Thyroid gland (tissue), 4 donors: ENCODE results near the gene ENDOV. TPM values are rescaled to one million over a fixed set of nuclear protein-coding genes. Genes with fewer than 3 reads are reported as not detected.

Source experiments
- DNase-seq, 2 donors: peaks; one replicate each; pipeline ENCODE4 v3.0.0-alpha.2; 2019
- H3K27ac ChIP-seq, 3 donors: fragments of 200-600 bp; sonication (generic); 1 replicate in 2 of 3; 2 replicates in 1 of 3; pipeline ENCODE4 v1.5.1; 2016 to 2019; ENCODE audit warnings: mild to moderate bottlenecking in 1 of 3, moderate library complexity in 1 of 3
- H3K27me3 ChIP-seq: fragments of 200-600 bp; sonication (generic); one replicate; pipeline ENCODE4 v1.5.1; 2019
- H3K36me3 ChIP-seq, 2 donors: fragments of 200-600 bp; sonication (generic); one replicate each; pipeline ENCODE4 v1.5.1; 2016 to 2019
- H3K4me1 ChIP-seq, 2 donors: fragments of 200-600 bp; sonication (generic); one replicate each; pipeline ENCODE4 v1.5.1; 2017 to 2019
- H3K4me3 ChIP-seq, 3 donors: fragments of 200-600 bp; sonication (generic); replicated peaks in 1 of 3; 1 replicate in 2 of 3; 2 replicates in 1 of 3; pipeline ENCODE4 v1.5.1; 2016; ENCODE audit warnings: mild to moderate bottlenecking in 1 of 3
- H3K9me3 ChIP-seq: fragments of 200-600 bp; sonication (generic); one replicate; pipeline ENCODE4 v1.5.1; 2017
- POLR2A ChIP-seq, 2 donors: fragments of 450-650 bp; IDR thresholded peaks; one replicate each; pipeline ENCODE4 v1.6.1; 2017; ENCODE audit warnings: antibody characterized with exemption in 2 of 2, mild to moderate bottlenecking in 2 of 2, moderate library complexity in 1 of 2
- WGBS, 2 donors: methylation state at CpG; one replicate each; pipeline ENCODE4 v1.1.5; 2017; 5-methylcytosine and 5-hydroxymethylcytosine counted together
- intact Hi-C: fragments of 100-400 bp; cut with DNase I; formaldehyde crosslinking; loops from one replicate; pipeline ENCODE4 v1.15.1; 2023
- total RNA-seq, 4 donors: library from RNA; depleted of rRNA; stranded (reverse); fragments of >200 nt; gene quantifications; one replicate each; pipeline ENCODE4 v1.2.3, GENCODE V29; 2016
- TF ChIP-seq, protein P1 (sequence below), 6 experiments: fragments of 200-600 bp in 3 of 6; fragments of 450-650 bp in 3 of 6; sonication (generic) in 3 of 6; IDR thresholded peaks; one replicate each; pipeline ENCODE4 v1.5.1; 2016 to 2019; ENCODE audit warnings: antibody characterized with exemption in 6 of 6, mild to moderate bottlenecking in 2 of 6, inconsistent platforms in 1 of 6, moderate library complexity in 1 of 6

The ENDOV gene
- total RNA-seq, 4 donors from 2014 or later, result 18.8 to 37.1 (median 21.2) TPM

GRCh38 chr17:80372922-80373570 is 41.9 kb upstream of the ENDOV start:
- no peak for DNase-seq
- no peaks in the 10 kb centered on the region for H3K27me3 ChIP-seq
- H3K4me1 ChIP-seq, result no peaks in the 10 kb centered on the region
- no peaks in the 10 kb centered on the region for H3K9me3 ChIP-seq
- intact Hi-C loops, result no loop called here
- no peak overlapping the region for H3K27ac ChIP-seq
- 94% methylated on average over 18 of the region's 18 CpGs for WGBS, 2 donors
- no peak overlapping the region for H3K4me3 ChIP-seq
- TF ChIP-seq POLR2A (IDR thresholded peaks at IDR 0.05), result no peak
- TF ChIP-seq, protein P1, sequence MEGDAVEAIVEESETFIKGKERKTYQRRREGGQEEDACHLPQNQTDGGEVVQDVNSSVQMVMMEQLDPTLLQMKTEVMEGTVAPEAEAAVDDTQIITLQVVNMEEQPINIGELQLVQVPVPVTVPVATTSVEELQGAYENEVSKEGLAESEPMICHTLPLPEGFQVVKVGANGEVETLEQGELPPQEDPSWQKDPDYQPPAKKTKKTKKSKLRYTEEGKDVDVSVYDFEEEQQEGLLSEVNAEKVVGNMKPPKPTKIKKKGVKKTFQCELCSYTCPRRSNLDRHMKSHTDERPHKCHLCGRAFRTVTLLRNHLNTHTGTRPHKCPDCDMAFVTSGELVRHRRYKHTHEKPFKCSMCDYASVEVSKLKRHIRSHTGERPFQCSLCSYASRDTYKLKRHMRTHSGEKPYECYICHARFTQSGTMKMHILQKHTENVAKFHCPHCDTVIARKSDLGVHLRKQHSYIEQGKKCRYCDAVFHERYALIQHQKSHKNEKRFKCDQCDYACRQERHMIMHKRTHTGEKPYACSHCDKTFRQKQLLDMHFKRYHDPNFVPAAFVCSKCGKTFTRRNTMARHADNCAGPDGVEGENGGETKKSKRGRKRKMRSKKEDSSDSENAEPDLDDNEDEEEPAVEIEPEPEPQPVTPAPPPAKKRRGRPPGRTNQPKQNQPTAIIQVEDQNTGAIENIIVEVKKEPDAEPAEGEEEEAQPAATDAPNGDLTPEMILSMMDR (IDR thresholded peaks at IDR 0.05), result no peak
- H3K36me3 ChIP-seq, result peaks cover 91 to 92% of the 10 kb centered on the region in 2 donors

- H3K9me3 ChIP-seq, result no peaks in the 10 kb centered on the region
- H3K27me3 ChIP-seq, result no peaks in the 10 kb centered on the region
- no peak for TF ChIP-seq POLR2A (IDR thresholded peaks at IDR 0.05)
- TF ChIP-seq, protein P1 (IDR thresholded peaks at IDR 0.05), result no peak
- no peak overlapping the region for H3K27ac ChIP-seq
- peaks cover 91% of the 10 kb centered on the region in 2 donors for H3K36me3 ChIP-seq
- no peaks in the 10 kb centered on the region for H3K4me1 ChIP-seq
- no peak overlapping the region for H3K4me3 ChIP-seq
- intact Hi-C loops, result no loop called here
- no peak for DNase-seq
- WGBS, 2 donors, result 95% methylated on average over 18 to 22 of the region's 22 CpGs
Observed at GRCh38 chr17:80374039-80374731, 40.8 kb upstream of the ENDOV start.

GRCh38 chr17:80374732-80375585 is 40.0 kb upstream of the ENDOV start:
- DNase-seq, result no peak
- no peak overlapping the region for H3K27ac ChIP-seq
- intact Hi-C loops, result no loop called here
- no peaks in the 10 kb centered on the region for H3K4me1 ChIP-seq
- no peak overlapping the region for H3K4me3 ChIP-seq
- WGBS, 2 donors, result 85 to 86% methylated on average over 14 of the region's 14 CpGs
- TF ChIP-seq, protein P1 (IDR thresholded peaks at IDR 0.05), result no peak
- H3K27me3 ChIP-seq, result no peaks in the 10 kb centered on the region
- H3K9me3 ChIP-seq, result no peaks in the 10 kb centered on the region
- peaks cover 90 to 91% of the 10 kb centered on the region in 2 donors for H3K36me3 ChIP-seq

DNA sequence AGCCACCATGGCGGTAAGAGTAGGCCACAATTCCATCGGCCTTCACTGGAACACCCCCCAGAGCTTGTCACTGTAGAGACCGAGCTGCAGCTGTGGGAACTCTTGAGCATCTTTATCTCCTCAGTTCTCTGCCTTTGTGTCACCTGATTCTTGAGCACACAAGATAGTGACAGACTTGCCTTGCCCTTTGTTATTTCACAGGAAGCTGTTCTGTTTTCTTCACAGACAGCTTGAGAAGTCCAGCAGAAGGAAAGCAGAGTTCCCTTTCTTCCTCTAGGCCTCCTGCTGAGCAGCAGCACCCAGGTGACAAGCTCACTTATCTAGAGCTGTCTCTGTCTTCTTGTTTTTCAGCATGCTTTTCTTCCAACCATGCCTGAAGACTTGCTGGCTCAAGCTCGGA is 38.4 kb upstream of the ENDOV start:
- Histone ChIP-seq H3K36me3 (peaks cover 92 to 98% of the 10 kb centered on the region in 2 donors), H3K9me3 (no peaks in the 10 kb centered on the region), H3K4me3 (no peak overlapping the region), H3K4me1 (no peaks in the 10 kb centered on the region), H3K27me3 (no peaks in the 10 kb centered on the region), H3K27ac (no peak overlapping the region)
- no peak for DNase-seq
- TF ChIP-seq POLR2A (IDR thresholded peaks at IDR 0.05), result no peak
- TF ChIP-seq, protein P1 (IDR thresholded peaks at IDR 0.05), result no peak
- 78 to 92% methylated on average over 4 of the region's 4 CpGs for WGBS, 2 donors
- intact Hi-C loops, result no loop called here
